HK-2 (cell line): ENCODE results near the gene HNRNPDL.
"Not testable (repeated sequence)": the region's sequence is repeated elsewhere in the genome, so short reads cannot be mapped to it uniquely, and the experiment has no call there.

Experiments
- DNase-seq: peaks from one replicate; pipeline ENCODE4 v3.0.0-alpha.2; 2018; ENCODE audit not compliant: unreplicated experiment

The HNRNPDL gene

DNA sequence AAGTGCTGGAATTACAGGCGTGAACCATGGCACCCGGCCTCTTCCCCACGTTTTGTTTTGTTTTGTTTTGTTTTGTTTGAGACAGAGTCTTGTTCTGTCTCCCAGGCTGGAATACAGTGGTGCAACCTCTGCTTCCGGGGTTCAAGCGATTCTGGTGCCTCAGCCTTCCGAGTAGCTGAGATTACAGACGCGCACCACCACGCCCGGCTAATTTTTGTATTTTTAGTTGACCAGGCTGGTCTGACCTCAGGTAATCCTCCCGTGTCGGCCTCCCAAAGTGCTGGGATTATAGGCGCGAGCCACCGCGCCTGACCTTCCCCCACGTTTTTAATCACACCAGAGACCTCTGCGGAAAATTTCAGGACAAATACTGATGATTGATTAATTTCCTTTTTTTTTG, 2.3 kb upstream of the HNRNPDL start:
- no peak for DNase-seq

DNA sequence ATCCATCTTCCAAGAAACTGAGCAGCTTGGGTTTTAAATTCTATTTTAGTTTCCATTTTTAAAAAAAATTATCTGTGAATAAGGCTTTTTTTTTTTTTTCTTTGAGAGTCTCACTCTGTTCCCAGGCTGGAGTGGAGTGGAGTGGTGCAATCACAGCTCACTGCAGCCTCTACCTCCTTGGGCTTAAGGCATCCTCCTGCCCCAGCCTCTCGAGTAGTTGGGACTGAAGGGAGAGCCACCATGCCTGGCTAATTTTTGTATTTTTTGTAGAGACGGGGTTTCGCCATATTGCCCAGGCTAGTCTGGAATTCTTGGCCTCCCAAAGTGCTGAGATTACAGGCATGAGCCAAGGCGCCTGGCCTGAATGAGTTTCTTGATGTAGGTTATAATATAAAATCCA, 1.6 kb upstream of the HNRNPDL start:
- no peak for DNase-seq

DNA sequence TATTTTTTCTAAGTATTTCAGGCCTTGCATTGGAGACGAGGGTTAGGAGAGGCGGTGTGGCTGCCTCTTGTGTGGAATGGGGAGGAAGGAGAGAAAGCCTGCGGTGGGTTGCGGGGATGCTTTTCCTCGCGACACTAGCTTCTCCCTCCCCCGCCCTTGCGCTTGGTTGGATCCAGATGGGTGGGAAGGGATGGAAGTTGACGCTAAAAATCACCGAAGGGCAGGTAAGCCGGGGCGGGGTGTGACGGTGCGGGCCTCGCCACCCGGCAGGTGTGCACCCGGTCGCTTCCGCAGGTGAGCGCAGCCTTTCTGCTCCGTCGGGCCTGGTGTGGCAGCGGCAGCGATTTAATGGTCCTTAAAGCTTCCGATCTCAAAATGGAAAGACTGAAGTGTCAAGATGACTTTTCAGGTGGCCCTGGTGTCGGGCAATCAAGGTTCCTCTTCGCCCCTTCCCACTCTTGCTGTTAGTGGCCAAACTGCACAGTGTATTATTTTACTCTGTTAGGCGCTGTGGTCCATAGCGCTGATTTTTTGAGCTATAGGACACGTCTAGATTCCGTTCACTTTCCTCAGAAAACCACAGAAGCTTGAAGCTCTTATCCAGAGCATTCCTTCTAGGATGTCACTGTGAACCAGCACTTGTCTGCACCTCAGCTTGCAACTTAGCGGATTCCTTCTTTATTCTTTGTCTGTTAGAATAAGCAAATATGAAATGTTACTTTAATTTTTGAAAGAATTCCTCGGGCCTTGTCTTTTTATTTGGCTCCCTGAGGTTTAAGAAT, 893 bp upstream of the HNRNPDL start:
- no peak for DNase-seq

DNA sequence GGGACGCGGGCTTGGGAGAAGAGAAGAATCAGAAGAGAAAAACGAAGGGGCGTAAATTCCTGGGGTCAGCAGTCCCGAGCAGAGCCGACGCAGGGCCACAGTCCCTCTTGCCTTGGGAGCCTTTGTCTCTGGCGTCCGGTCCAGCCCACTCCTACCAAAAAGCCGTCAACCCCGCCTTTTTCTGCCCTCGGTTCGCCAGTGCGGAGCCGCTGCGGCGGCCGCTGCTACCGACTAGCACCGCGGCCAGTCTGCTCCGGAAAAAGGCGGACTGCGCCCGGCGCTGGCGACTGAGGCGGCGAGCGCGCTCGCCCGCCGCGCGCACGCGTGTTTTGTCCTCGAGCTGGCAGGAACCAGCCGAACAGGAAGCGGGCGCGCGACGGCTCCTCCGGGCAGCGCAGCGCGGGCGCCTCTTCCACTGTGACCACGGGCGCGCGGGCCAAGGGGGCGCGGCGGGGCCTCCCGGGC, 502 bp downstream of the HNRNPDL start:
- no peak for DNase-seq

DNA sequence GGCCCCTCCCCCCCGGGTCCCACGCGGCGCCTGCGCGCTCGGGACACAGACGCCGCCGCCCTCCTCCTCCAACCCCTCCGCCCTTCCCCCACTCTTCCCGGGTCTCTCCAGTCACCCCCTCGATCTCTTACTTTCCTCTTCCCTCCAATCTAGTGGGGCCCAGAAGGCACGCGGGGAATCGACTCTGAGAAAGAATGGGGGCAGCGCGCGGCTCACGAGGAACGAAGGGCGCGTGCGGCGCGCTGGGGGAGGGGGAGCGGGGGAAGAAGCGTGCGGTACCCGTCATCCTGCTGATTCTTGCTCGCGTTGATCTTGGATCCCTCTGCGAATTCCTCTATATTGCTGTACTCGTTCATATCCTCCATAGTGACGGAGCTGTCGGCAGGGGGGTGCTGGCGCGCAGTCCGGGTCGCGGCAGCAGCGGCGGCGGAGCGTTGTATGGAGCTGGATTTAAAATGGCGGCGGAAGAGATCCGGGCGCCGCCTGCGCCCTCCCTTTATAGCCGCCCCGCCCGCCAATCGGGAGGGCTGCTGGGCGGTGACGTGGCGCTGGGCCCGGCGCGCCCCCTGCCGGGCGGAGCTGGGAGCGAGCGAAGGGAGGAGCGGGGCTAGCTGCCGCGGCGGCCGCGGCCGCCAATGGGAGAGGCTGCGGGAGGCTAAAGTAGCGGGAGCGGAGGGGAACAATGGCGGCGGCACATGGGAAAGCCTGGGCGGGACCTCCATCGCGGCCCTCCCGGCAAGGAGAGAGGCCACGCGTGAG, 1.1 kb downstream of the HNRNPDL start:
- peak; percentile 96 for DNase-seq

DNA sequence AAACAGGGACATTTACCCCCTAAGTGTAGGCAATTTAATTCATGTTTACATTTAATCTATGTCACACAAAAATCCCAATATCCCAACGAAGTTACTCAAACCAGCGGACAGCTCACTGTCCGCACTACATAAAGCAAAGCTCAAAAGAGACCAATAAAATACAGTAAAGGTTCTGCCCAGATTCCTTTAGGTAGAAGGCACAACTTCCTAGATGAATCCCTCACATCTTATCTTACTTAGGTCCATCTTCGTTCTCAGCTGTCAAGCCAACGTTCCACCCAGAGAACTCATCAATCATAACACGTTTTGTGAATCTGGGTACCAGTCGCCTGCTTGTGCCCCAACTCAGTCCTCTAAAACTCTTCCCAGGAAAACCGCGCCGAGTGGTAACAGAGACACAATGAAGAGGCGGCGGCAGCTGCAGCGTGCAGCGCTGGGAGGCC, 1.7 kb downstream of the HNRNPDL start:
- DNase-seq, result no peak

DNA sequence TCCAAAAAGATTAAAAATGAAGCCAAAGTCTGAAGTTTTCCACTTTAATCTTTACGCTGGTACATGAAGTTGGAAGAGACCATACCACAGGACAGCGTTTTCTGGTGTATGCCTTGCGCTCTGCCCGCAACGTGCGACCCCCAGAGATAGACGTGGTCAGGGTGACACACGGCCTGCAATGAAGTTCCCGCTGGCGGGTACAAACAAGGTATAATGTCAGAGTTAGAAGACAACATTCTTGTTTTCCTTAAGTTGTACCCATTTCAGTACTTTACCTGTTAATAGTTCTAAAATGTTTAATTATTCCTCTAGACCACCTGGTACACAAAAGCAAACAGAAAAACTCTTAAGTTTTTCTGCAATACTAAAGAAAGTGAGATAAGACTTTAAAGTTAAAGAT, 4.8 kb downstream of the HNRNPDL start:
- no peak for DNase-seq

DNA sequence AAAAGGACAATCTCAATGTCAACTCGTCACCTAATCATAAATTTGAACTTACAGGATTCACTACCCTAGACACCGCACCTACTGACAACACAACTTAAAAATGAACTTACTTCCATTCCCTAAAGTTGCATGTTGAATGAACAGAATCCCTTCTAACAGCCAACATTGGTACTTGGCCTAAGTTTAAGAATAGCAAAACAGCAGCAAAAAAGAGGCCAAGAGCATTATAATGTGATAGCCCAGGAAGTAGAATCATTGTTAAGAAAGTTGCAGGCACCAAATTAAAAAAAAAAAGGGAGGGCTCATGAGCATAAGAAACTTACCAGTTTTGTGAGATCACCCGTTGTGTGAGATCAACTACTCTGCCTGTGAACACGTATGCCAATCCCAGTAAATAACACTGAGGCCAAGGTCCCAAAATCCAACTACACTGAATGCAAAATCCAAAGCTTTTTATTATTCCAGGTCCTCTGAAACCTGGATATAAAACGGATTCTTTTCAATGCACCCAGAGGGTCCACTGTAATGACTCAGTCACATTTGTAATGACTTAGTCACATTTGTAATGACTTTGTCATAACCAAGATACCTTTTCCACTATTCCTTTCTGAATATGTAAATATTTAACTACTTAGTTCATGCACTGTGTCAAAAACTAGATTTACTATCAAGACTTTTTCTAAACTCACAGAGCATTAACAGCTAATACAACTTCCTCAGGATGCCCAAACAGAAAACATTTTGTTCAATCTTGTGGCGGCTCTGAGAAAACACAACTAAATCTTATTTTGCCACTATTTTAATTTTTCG, 6.8 kb downstream of the HNRNPDL start:
- DNase-seq, result peak; percentile 26

DNA sequence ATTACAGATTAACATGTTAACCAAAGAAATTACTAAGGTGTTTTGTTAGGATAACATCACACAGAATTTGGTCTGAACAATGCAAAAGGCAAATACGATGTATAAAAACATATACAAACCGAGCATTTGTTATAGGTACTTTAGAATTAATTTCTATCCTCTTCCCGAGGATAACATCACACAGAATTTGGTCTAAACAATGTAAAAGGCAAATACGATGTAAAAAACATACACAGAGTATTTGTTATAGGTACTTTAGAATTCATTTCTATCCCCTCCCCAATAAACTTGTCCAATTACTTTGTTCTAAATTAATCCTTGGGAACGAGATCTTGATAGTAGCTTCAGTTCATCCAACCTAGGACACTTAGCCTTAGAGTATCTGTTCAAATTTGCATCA, 7.6 kb downstream of the HNRNPDL start:
- DNase-seq, result no peak

DNA sequence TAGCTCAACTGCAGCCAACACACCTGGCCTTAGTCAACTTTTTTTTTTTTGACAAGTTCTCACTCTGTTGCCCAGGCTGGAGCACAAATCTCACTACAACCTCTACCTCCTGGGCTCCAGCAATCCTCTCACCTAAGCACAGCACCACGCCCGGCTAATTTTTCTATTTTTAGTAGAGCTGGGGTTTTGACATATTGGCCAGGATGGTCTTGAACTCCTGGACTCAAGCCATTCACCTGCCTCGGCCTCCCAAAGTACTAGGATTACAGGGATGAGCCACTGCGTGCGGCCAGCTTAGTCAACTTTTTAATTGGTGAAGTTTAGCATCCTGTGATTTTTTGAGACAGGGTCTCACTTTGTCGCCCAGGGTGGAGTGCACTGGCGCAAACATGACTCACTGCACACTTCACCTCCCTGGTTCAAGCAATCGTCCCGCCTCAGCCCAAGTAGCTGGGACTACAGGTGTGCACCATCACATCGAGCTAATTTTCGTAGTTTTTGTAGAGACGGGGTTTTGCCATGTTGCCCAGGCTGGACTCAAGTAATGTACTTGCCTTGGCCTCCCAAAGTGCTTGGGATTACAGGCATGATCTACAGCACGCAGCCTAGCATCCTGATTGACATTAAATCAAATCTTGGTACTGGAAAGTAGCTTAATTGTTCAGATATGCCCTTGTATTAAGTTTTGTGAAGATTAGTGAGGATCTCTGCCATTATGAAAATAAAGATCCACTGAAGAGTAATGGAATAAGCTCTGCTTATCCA, 8.3 kb downstream of the HNRNPDL start:
- DNase-seq, result peak; percentile 25

DNA sequence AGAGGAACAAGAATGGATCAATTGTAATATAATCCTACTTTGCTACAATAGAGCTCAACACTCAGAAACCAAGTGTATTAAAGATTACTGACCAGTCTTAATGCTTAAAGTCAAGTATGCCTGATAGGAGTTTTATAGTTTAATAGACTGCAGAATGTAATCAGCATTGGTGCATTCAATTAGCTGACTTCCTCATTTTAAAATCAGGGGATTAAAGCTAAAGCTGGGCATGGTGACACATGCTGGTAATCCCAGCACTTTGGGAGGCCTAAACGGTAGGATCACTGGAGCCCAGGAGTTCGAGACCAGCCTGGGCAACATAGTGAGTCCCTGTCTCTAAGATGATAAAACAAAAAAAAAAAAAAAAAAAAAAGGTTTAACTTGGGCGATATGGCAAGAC, 10.8 kb downstream of the HNRNPDL start:
- DNase-seq, result no peak

DNA sequence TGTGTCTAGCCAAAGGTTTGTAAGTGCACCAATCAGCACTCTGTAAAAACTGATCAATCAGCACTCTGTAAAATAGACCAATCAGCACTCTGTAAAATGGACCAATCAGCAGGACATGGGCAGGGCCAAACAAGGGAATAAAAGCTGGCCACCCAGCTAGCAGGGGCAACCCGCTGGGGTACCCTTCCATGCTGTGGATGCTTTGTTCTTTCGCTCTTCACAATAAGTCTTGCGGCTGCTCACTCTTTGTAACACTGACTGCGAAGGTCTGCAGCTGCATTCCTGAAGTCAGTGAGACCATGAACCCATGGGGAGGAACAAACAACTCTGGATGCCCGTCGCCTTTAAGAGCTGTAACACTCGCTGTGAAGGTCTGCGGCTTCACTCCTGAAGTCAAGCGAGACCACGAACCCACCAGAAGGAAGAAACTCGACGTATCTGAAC, 14.3 kb downstream of the HNRNPDL start:
- no peak for DNase-seq

DNA sequence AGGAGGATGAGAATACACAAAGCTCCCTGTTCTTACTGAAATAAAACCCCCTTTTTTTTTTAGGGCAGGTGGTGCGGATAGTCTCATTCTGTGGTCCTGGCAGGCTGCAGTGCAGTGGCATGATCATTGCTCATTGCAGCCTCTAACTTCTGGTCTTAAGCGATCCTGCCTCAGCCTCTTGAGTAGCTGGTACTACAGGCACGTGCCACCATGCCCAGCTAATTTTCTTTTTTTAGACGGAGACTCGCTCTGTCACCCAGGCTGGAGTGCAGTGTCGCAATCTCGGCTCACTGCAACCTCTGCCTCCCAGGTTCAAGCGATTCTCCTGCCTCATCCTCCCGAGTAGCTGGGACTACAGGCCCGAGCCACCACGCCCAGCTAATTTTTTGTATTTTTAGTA, 15.2 kb downstream of the HNRNPDL start:
- DNase-seq, result not testable (repeated sequence)

DNA sequence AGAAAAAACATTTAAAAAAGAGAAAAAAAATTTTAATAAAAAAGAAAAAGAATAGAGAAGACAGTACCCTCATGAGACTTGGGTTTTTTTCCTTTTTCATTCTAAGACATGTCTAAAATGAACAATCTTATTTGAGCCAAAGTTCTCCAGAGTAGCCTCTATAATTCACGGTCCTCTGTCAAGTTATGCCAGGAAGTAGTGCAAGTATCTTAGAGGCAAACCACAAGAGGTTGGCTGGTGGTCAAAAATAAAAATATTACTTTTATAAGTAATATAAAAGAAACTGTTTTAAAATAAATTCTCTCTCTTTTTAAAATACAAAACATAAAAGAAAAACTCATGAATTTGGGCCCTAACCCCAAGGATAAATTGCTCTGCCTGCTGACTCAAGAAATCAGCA, 26.5 kb downstream of the HNRNPDL start:
- DNase-seq, result no peak

DNA sequence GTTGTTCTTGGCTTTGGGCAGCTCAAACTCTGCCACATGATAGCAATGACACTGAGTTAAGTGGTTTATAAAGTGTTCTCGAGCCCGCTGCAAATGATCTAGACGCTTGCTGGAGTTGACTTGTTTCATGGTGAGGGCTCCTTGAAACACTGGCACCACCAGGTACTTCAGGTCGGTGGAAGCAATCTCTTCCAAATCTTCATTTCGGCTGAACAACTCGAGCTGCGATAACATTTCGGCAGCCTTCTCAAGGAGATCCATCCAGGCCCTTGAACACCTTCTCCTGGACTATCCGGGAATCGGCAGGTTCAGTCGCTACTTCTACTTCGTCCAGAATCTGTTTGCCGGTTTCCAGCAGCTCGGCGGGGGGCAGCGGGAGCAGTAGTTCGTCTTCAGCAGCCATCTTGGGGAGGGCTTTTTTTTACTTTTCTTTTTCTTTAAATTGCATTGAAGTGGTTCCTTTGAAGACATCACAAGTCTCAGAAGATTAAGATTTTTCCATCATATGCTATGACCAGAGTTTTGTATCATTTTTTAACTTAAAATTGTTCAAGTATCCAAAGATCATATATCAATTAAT, 28.0 kb downstream of the HNRNPDL start:
- no peak for DNase-seq

DNA sequence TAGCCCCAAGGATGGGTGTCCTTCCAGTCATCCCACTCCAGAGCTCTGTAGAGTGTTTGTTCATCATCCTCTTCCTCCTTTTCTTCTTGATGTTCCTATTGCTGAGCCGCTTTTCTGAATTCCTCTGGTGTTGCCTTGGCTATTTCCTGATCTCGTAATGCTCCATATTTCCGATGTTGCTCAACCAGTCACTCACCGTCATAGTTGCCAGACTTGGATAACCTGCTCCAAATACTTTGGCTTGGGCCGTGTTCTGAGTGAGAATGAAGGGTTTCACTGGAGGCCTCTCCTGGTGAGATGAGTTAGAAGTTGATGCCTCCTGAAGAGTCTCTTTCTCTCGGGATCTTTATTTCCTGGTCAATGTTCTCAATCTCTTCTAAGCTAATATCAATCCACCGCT, 28.7 kb downstream of the HNRNPDL start:
- DNase-seq, result no peak

DNA sequence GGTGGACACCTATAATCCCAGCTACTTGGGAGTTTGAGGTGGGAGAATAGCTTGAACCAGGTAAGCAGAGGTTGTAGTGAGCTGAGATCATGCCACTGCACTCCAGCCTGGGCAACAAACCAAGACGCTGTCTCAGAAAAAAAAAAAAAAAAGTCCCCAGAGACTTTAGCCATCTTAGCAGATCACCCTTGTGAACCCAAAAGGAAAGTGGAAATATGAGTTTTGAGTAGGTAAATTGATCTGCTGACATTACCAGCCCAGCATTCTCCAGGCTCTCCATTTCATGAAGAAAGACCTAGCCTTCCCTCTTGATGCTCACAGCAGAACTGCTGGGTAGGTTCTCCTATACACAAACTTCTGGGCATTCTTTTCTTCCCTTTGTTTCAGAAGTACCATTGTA, 32.0 kb downstream of the HNRNPDL start:
- no peak for DNase-seq

DNA sequence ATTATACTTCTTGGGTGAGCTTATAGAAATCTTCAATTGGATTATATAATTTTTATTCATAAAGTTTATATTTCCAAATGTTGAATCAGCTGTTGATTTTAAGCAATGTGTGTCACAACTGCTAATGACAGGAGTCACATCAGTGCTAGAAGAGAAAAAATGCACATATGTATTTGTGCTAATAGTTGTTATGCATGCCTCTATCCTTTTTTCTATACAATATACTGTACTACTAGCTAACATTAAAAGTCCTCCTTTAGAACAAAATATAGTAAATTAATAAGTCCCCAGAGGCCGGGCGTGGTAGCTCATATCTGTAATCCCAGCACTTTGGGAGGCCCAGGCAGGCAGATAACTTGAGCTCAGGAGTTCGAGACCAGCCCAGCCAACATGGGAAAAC, 32.7 kb downstream of the HNRNPDL start:
- DNase-seq, result no peak

DNA sequence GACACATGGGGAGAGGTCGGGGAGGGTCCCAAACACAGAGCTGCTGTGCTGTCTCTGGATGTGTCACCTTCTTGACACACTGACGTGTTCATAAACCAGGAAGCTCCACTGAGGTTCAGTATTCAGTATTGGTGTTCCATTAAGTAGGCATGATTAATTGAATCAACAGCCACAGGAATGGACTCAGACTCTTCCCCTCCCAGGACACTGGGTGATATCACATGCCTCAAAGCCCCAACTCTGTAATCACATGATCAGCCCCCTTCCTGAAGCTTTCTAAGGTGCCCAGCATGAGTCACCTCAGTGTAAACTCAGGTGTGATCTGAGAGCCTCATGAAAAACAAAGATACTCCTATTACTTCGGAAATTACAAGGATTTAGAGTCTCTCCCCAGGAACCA, 35.4 kb downstream of the HNRNPDL start:
- peak; percentile 37 for DNase-seq

DNA sequence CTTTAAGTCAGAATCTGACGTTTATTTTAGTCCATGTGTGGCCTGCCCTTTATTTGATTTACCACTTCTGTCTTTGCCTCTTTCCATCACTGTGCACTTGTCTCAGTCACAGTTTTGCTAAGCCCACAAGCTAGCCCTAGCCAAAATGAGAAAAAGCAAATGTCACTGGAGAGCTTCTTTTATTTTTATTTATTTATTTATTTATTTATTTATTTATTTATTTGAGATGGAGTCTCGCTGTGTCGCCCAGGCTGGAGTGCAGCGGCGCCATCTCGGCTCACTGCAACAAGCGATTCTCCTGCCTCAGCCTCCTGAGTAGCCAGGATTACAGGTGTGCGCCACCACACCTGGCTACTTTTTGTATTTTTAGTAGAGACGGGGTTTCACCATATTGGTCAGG, 40.2 kb downstream of the HNRNPDL start:
- DNase-seq, result not testable (repeated sequence)

DNA sequence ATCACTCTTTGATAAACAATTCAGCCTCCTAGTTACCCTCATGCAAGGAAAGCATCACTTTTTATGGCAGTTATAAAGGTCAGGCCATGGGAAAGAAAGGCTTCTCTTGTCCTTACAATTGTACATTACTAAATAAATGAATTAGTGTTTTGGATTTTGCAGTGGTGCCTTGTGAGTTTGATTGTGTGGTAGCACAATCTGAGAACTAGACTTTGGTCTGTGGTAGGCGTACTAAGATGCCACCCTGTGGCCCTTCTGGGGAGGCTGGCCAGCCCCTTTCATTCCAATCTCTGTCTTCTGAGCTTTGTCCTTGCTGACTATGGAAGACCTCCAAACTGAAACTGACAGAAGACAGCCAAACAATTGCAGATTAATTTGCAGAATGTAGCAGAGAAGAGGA, 41.9 kb downstream of the HNRNPDL start:
- no peak for DNase-seq
